Measurements from ENCODE around the gene PREP.

The PREP gene

GRCh38 chr6:105308840-105309239 lies 94.0 kb downstream of the PREP start:
- no peak for DNase-seq (ENCODE audit: low read depth)

- DNase-seq (ENCODE audit: low read depth) = no peak
These were observed 97.4 kb downstream of the PREP start for GRCh38 chr6:105305521-105305920.

GRCh38 chr6:105304825-105305224 lies 98.1 kb downstream of the PREP start:
- DNase-seq (ENCODE audit: low read depth) = no peak

- no peak for DNase-seq (ENCODE audit: low read depth)
These were observed 98.5 kb downstream of the PREP start for GRCh38 chr6:105304366-105304765.

- DNase-seq (ENCODE audit: low read depth) = no peak
These were observed 100.2 kb downstream of the PREP start for GRCh38 chr6:105302617-105303128.

- DNase-seq (ENCODE audit: low read depth) = no peak
These were observed 100.9 kb downstream of the PREP start for GRCh38 chr6:105301756-105302616.

GRCh38 chr6:105301072-105301503 lies 101.8 kb downstream of the PREP start:
- DNase-seq (ENCODE audit: low read depth) = no peak

- no peak for DNase-seq (ENCODE audit: low read depth)
These were observed 102.8 kb downstream of the PREP start for GRCh38 chr6:105300090-105300489.

- DNase-seq (ENCODE audit: low read depth) = no peak
These were observed 108.8 kb downstream of the PREP start for GRCh38 chr6:105294129-105294528.

GRCh38 chr6:105292689-105293339 lies 110.1 kb downstream of the PREP start:
- no peak for DNase-seq (ENCODE audit: low read depth)

GRCh38 chr6:105291525-105291924 lies 111.4 kb downstream of the PREP start:
- DNase-seq (ENCODE audit: low read depth) = no peak

- no peak for DNase-seq (ENCODE audit: low read depth)
These were observed 120.0 kb downstream of the PREP start for GRCh38 chr6:105282631-105283585.

- DNase-seq (ENCODE audit: low read depth) = no peak
These were observed 122.8 kb downstream of the PREP start for GRCh38 chr6:105280033-105280432.

- DNase-seq (ENCODE audit: low read depth) = no peak
These were observed 123.4 kb downstream of the PREP start for GRCh38 chr6:105279463-105279862.

GRCh38 chr6:105278813-105279212 lies 124.1 kb downstream of the PREP start:
- DNase-seq (ENCODE audit: low read depth) = no peak

- no peak for DNase-seq (ENCODE audit: low read depth)
These were observed 124.8 kb downstream of the PREP start for GRCh38 chr6:105278035-105278434.

GRCh38 chr6:105276374-105276773 lies 126.5 kb downstream of the PREP start:
- DNase-seq (ENCODE audit: low read depth) = no peak

- no peak for DNase-seq (ENCODE audit: low read depth)
These were observed 127.3 kb downstream of the PREP start for GRCh38 chr6:105275542-105275941.

GRCh38 chr6:105274678-105275077 lies 128.2 kb downstream of the PREP start:
- DNase-seq (ENCODE audit: low read depth) = no peak

GRCh38 chr6:105273589-105273988 lies 129.3 kb downstream of the PREP start:
- DNase-seq (ENCODE audit: low read depth) = no peak

GRCh38 chr6:105272786-105273185 lies 130.1 kb downstream of the PREP start:
- no peak for DNase-seq (ENCODE audit: low read depth)

GRCh38 chr6:105270511-105270910 lies 132.4 kb downstream of the PREP start:
- DNase-seq (ENCODE audit: low read depth) = no peak

Data from stimulated activated CD8-positive, alpha-beta memory T cell treated with anti-CD3 and anti-CD28 coated beads, Interleukin-4, amount 100 ng/mL, for 24 hours (primary cell).